Activated CD4-positive, alpha-beta T cell treated with anti-CD3 and anti-CD28 coated beads for 4 hours (primary cell): Measurements from ENCODE around the gene ATAD1.
A peak's percentile ranks its signal among the peaks of the same experiment; 100 is the strongest.

Source experiments
- DNase-seq, 2 donors: peaks; one replicate each; pipeline ENCODE4 v3.0.0-alpha.2; 2020

ATAD1 gene

GRCh38 chr10:87799860-87800259 lies 18.2 kb downstream of the ATAD1 start:
- no peak for DNase-seq

GRCh38 chr10:87798082-87798481 lies 19.9 kb downstream of the ATAD1 start:
- DNase-seq: no peak

- DNase-seq: no peak
Measured at GRCh38 chr10:87794285-87794684, 23.7 kb downstream of the ATAD1 start.

- no peak for DNase-seq
Measured at GRCh38 chr10:87790185-87790584, 27.8 kb downstream of the ATAD1 start.

- no peak for DNase-seq
Measured at GRCh38 chr10:87786421-87786820, 31.6 kb downstream of the ATAD1 start.

GRCh38 chr10:87782721-87783120 lies 35.3 kb downstream of the ATAD1 start:
- DNase-seq: no peak

- DNase-seq: no peak
Measured at GRCh38 chr10:87781545-87781944, 36.5 kb downstream of the ATAD1 start.

GRCh38 chr10:87776328-87776727 lies 41.7 kb downstream of the ATAD1 start:
- no peak for DNase-seq

- DNase-seq: no peak
Measured at GRCh38 chr10:87775766-87776165, 42.3 kb downstream of the ATAD1 start.

GRCh38 chr10:87771871-87772500 lies 46.0 kb downstream of the ATAD1 start:
- DNase-seq: no peak

GRCh38 chr10:87767253-87767652 lies 50.8 kb downstream of the ATAD1 start:
- DNase-seq: no peak

GRCh38 chr10:87765666-87766376 lies 52.2 kb downstream of the ATAD1 start:
- DNase-seq: no peak

GRCh38 chr10:87764072-87764934 lies 53.7 kb downstream of the ATAD1 start:
- DNase-seq: no peak

GRCh38 chr10:87763086-87763861 lies 54.8 kb downstream of the ATAD1 start:
- no peak for DNase-seq

- DNase-seq: peak; percentile 5 to 10
Measured at GRCh38 chr10:87761892-87762291, 56.1 kb downstream of the ATAD1 start.

GRCh38 chr10:87761153-87761552 lies 56.9 kb downstream of the ATAD1 start:
- DNase-seq: no peak

GRCh38 chr10:87760195-87760905 lies 57.7 kb downstream of the ATAD1 start:
- DNase-seq: no peak

GRCh38 chr10:87759551-87759950 lies 58.5 kb downstream of the ATAD1 start:
- no peak for DNase-seq

- no peak for DNase-seq
Measured at GRCh38 chr10:87757685-87758084, 60.3 kb downstream of the ATAD1 start.

- DNase-seq: no peak
Measured at GRCh38 chr10:87753995-87754866, 63.8 kb downstream of the ATAD1 start.

- no peak for DNase-seq
Measured at GRCh38 chr10:87752566-87752965, 65.5 kb downstream of the ATAD1 start.
